GM10266 (cell line): ENCODE data around the gene SEMA4C.
A peak's percentile ranks its signal among the peaks of the same experiment; 100 is the strongest.

ENCODE experiments used
- DNase-seq: peaks from one replicate; pipeline ENCODE4 v3.0.0; 2012; ENCODE audit errors: extremely low spot score
- CTCF ChIP-seq: IDR thresholded peaks from 2 replicates; pipeline ENCODE4 v1.5.1; 2012; ENCODE audit warnings: mild to moderate bottlenecking, low read depth; ENCODE audit not compliant: control insufficient read depth, insufficient read depth; ENCODE audit errors: missing control alignments

Gene SEMA4C

DNA sequence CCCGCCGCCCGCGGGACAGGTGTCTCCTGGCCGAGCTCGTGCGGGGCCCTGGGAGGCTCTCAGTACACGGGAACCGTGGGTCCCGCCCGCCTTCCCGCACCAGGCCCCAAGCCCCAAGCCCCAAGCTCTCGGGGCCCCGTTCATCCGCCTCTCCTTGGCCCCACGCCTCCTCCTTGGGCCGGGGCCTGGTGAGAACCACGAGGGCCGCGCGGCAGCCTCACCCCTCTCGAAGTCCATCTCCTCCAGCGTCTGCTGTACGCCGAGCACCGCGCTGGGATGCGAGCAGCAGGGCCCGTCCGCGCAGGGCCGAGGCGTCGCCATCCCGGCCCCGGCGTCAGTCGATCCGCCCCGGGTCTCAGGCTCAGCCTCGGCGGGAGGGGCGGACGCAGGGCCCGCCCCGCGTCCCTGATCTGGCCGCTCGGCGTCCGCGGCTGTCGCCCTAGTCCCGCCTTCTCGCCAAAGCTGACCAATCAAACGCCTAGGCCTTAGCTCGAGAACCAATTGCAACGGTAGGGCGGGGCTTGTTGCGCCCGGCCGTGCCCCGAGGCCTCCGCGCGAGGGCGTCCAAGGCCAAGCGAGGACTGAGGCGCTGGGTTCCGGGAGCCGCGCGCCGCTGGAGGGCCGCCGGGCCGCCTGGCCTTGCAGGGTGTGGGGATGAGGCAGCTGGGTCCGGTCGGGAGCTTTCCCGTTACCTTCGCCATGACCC, 12.1 kb downstream of the SEMA4C start, which contains the start of gene ANKRD39:
Gene ANKRD39 (minus strand): TSS at position 350 of the 706 bp plus-strand sequence. CDS start 29 bp downstream, at position 321.
- DNase-seq: peak; percentile 100
- TF ChIP-seq CTCF: peak; percentile 96

DNA sequence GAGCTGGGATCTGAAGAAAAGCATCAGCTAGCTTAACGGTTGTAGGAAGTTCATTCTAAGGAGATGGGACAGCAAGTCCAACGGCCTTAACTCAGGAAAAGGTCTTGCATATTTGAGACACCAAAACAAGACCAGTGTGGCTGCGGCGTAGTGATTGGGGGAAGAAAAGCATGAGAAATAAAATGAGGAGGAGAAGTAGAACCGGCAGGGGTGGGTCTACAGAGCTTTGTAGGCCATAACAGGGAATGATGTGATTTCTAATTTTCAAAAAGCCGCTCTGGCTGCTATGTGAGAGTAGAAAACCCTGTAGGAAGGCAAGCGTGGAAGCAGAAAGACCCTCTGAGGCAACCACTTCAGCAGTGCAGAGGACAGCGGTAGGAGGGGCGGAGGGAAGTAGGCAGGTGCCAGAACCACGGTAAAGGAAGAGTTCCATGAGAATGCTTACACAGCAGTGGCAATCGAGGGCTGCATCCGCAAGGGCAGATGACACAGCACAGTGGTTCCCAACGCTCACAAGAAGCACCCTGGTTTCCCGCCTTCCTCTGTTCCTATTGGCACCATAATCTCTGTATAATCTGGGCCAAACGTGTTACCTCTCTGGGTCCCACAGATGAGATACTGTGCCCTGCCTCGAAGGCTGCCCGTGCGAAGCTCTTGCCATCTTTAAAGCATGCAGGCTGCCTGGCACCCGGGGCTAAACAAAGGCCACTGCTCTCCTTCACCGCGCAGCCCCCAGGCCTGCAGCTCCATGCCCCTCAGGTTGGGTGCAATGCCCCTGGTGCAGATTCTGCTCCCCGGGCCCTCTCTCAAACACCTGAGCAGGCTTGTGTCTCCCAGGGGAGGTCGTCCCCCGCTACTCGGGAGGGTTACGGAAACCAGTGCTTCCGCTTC, 12.9 kb downstream of the SEMA4C start:
- DNase-seq: no peak
- no peak for TF ChIP-seq CTCF

DNA sequence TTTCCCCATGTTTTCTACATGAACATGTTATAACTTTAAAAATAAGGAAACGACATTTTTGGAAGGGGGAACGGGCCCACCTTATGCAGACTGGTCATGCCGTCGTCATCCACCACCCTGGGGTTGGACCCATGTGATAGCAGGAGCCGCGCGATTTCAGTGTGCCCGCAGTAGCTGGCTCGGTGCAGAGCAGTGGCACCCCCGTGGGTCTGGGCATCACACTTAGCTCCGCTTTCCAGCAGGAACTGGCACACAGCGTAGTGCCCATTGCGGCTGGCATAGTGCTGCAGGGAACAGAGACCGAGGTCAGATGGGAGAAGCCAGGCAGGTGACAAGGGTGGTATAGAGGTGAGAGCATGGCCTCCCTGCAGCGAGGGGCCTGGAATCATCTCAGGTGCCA, 16.6 kb downstream of the SEMA4C start:
- DNase-seq: no peak
- no peak for TF ChIP-seq CTCF

GRCh38 chr2:96852667-96853066, 17.2 kb downstream of the SEMA4C start:
- no peak for DNase-seq

DNA sequence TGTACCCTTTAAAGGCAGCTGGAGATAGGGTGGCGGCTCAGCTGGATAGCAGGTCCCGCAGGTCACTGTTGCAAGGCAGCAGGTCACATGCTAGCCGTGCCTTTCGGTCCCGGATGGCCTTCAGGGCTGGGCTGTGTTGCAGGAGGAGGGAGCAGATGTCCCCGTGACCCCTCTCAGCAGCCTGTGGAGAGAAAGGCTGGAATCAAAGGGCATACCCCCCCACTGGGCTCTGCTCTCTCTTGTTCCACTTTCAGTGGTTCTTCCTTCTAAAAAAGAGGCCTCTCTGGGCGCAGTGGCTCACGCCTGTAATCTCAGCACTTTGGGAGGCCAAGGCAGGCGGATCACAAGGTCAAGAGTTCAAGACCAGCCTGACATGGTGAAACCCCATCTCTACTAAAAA, 21.6 kb downstream of the SEMA4C start:
- DNase-seq: no peak
- no peak for TF ChIP-seq CTCF

More at GRCh38 chr2:96852667-96853066, 17.2 kb downstream of the SEMA4C start:
- TF ChIP-seq CTCF: no peak

GRCh38 chr2:96847586-96847985, 22.3 kb downstream of the SEMA4C start:
- no peak for TF ChIP-seq CTCF
- DNase-seq: no peak

DNA sequence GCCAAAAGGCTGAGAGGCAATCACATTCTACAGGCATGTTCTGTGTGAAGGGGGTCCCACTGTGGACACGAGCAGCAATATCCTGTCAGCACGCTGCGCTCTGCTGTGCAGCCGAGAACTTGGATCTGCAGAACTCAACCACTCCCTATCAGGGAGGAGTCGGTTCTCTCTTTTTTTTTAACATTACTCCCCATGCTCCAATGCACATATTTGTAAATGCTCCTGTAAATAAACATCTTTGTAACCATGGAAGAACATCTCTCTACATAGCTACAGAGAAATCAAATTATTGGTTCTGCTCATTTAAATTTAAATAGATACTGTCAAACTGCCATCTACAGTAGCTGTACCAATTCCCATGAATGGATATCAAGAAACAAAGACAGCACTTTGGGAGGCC, 23.1 kb downstream of the SEMA4C start:
- DNase-seq: no peak
- no peak for TF ChIP-seq CTCF
